Suppressor macrophage (primary cell): ENCODE data around the gene LGALS4.
"Not testable (repeated sequence)": the region's sequence is repeated elsewhere in the genome, so short reads cannot be mapped to it uniquely, and the experiment has no call there.

Source experiments
- DNase-seq, 4 experiments: peaks; one replicate each; pipeline ENCODE4 v3.0.0-alpha.2; 2020 to 2022
- total RNA-seq, 17 experiments: gene quantifications; one replicate each; lab custom pipeline; 2026; ENCODE audit warnings: mixed read lengths in 6 of 17, inconsistent platforms in 3 of 17; lab: John Stamatoyannopoulos, UW

Gene LGALS4
- 0 to 0.99 (median 0) reads per million in 17 experiments for total RNA-seq

DNA sequence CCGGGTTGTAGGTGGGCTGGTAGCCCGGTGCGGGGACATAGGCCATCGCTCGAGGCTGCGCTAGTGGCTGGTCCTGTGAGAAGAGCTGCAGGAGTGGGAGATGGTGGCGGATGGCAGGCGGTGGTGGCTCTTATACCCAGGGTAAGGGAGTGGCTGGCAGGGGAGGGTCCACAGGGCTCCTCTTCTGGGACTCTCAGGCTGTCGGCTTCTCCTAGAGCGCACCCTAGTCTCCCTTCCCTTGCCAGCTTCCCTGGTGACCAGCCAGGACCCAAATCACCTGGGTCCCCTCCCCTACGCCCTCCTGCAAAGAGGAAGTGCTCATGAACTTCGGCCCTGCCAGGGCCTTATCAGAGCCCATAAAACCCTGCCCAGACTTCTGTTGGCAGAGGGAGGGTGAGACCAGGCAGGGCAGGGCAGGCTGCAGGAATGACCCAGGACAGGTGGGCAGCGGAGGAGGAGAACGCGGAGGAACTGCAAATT lies at the start of gene LGALS4:
Gene LGALS4, minus strand, starts transcription at position 105 of the 480 bp plus-strand sequence. Its CDS starts 59 bp downstream, at position 46.
- DNase-seq = no peak

- DNase-seq = no peak
These were observed 48.6 kb upstream of the LGALS4 start for GRCh38 chr19:38861368-38861767.

- DNase-seq = not testable (repeated sequence)
These were observed 47.0 kb upstream of the LGALS4 start for GRCh38 chr19:38859631-38860204.

DNA sequence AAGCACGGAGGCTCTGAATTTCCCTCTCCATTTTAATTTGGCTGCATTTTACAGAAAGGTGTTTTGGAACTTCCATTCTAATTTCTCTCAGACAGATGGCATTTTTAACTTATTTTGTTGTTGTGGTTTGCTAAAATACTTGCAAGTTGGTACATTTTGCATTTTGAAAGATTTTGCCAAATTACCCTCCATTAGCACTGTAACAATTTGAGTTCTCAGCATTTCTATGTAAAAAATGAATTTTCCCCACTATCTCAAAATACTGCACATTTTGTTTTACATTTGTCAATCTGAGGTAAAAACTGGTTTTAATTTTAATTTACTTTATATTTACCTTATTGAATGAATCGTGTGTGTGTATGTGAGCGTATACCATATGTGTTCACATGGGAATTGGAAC lies 44.1 kb upstream of the LGALS4 start:
- no peak for DNase-seq

- DNase-seq = not testable (repeated sequence)
These were observed 43.0 kb upstream of the LGALS4 start for GRCh38 chr19:38855751-38856150.

GRCh38 chr19:38854961-38855360 lies 42.2 kb upstream of the LGALS4 start:
- not testable (repeated sequence) for DNase-seq

DNA sequence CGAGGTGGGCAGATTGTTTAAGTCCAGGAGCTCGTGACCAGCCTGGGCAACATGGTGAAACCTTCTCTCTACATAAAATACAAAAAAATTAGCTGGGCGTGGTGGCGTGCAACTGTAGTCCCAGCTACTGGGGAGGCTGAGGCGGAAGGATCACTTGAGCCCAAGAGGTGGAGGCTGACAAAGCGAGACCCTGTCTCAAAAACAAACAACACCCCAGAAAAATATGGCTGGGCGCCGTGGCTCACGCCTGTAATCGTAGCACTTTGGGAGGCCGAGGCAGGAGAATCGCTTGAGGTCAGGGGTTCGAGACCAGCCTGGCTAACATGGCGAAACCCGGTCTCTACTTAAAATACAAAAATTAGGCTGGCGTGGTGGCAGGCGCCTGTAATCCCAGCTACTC lies 40.5 kb upstream of the LGALS4 start:
- DNase-seq = no peak

DNA sequence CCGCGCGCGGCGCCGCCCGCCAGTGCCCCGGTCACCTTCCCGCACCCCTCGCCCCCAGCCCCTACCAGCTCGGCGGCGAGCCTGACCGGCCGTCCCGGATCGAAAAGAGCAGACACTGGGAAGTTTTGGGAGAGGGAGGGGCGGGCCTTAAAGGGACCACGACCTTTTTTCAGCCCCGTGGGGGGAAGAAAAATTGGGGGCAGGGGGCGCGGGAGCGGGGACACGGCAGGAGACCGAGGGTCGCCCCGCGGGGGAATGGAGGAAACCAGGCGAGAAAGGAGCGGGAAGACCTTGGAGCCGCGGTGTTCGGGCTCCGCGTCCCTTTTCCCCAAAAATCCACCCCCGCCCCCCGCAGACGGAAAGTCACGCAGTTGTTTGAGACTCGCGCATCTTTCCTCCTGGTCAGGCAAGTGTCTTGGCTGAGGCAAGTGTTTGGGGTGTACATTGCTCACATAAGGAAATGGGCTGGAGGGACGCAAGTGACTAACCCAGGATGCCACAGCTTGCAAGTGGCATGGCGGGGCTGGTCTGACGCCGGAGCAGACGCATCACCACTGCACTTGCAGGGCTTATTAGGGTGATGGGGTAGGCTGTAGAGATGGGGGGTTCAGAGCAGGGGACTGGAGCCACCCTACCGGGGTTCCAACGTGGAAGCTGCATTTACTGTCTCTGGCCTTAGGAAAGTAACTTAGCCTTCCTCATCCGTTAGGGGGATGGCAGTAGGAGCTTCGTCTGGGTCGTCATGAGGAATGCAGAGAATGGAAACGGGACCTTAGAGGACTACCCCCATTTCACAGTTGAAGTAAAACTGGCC lies 39.7 kb upstream of the LGALS4 start:
- DNase-seq = peak; percentile 73 to 85 (median 80)

- peak; percentile 97 to 100 (median 98) for DNase-seq
These were observed 39.0 kb upstream of the LGALS4 start for GRCh38 chr19:38851622-38852230.

- DNase-seq = peak; percentile 42 to 58 (median 44)
These were observed 38.4 kb upstream of the LGALS4 start for GRCh38 chr19:38850976-38851621.

- peak in 1 of 4 experiments; percentile 99 for DNase-seq
These were observed 37.8 kb upstream of the LGALS4 start for GRCh38 chr19:38850436-38850975.

GRCh38 chr19:38849860-38850435 lies 37.2 kb upstream of the LGALS4 start, which contains the start of gene HNRNPL:
Gene HNRNPL, minus strand, starts transcription at chr19:38849986. Its CDS starts 20 bp downstream, at chr19:38849966.
- peak; percentile 100 for DNase-seq

DNA sequence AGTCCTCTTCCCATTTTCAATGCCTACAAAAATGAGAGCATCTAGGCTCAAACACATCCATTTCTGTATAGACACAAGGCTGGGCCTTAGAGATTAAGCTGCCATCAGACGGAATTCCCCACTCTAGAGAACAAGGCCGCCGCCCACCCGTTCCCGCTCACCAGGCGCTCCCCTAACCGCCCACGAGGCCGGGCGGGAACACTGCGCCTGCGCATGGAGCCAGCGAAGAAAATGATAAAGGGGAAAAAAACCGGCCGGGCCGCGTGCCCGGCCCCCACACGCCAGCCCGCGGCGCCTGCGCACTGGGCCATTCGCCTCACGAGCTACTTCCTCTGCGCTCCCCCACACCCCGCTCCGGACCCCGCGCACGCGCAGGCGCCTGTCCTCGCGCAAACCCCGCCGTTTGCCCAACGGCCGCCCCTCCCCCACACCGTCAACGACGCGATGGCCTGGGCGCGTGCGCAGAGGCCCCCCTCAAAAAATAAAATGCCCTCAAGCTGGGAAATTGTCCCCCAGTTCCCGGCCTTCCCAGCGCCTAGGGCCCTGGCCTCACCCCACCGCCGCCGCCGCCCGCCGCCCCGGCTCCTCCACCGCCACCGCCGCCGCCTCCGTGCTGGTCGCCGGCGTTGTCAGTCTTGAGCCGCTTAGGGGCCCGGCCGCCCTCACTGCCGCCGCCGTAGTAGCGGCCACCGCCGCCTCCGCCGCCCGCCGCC lies 36.6 kb upstream of the LGALS4 start:
- peak; percentile 99 to 100 (median 100) for DNase-seq

DNA sequence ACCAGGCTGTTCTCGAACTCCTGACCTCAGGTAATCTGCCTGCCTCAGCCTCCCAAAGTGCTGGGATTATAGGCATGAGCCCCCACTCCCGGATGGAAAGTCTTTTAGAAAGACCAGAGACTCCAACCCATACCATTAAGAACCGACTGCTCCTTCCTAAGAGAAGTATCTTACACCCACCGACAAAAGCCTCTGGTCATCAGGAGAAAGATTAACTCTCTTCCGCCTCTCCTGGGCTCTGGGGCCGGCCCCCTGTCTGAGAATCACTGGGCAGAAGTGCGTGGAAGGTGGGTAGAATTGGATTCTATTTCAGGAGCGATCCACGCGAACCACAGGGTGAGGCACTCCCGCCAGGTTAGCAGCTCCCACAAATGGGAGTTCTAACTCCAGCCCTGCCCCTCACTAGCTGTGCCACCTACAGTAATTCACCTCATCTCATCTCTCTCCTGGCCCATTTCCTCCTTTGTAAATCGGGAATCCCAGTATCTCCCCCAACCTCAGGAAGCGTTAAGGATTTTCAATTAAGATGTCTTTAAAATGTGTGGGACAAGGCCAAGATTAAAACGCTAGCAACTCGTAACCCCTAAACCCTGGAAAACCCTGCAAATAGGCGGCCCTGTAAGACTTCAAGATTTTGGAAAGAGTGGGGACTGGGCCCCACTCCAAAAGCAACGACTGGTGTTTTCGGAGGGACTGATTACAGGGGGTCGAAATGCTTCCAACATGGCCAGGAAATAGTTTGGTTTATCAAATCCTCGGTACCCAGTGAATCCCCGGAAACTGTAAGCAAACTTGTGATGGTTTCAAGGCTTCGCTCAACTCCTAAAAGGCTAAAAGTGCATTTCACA lies 35.8 kb upstream of the LGALS4 start:
- no peak for DNase-seq

- DNase-seq = no peak
These were observed 33.4 kb upstream of the LGALS4 start for GRCh38 chr19:38846097-38846496.

GRCh38 chr19:38845374-38846024 lies 32.8 kb upstream of the LGALS4 start:
- DNase-seq = no peak

GRCh38 chr19:38844093-38844686 lies 31.4 kb upstream of the LGALS4 start:
- DNase-seq = no peak

DNA sequence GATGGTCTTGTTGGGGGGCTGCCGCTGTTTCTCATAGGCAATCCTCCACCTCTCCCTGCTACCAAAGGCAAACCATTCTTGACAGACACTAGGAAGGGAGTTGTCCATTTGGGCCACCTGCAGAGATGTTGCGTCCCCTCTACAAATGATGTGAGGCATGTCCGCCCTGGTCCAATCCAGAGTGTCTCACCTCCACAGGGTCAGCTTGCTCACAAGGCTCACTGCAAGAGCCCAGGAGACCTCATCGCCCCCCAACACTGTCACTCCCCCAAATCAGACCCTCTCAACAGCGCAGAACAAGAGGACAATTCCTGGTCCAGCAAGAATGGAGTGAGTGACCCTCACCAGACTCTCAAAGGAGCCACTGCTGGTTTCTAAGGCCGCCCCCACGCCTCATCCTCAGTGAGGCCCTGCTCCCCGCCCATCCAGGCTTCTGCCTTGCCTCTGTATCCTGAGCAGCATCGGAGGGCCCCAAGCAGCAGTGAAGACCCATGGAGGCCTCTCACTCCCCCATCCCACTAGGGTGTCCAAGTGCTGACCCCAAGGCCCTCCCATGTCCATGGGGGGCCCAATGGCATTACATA lies 30.5 kb upstream of the LGALS4 start:
- no peak for DNase-seq
